ENCODE results near the gene ZNF446. TPM values are rescaled to one million over a fixed set of nuclear protein-coding genes. Genes with fewer than 3 reads are reported as not detected.

The ZNF446 gene
- polyA plus RNA-seq, 3 donors = 2.0 to 6.2 (median 2.2) TPM

DNA sequence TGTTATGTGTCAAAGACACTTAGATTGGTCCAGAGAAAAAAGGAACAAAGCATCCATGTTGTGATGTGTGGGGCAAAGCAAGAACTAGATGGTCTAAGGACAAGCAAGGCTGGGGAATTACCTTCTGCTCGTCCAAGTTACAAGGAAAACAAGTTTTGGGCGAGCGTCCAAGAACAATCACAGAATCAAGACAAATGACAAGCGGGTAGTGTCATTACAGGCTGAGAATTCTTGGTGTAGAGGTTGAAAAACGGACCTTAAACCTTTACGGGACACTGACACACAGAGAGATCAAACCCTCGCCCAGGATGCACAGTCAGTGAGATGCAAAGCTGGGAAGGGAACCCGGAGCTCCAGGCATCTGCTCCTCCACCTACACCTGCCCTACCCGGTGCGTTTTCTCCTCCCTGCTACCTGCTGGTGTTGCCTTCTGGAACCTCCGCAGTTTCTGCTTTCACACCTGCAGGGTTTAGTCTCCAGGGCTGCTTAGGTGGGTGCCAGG lies 25.2 kb upstream of the ZNF446 start:
- peak overlapping the region; percentile 56 to 93 (median 58) for H3K4me3 ChIP-seq (replicated peaks in 1 of 3; ENCODE audit: low read depth in 2 of 3, low read length in 3 of 3)
- peak overlapping the region; percentile 92 for H3K4me2 ChIP-seq (replicated peaks; ENCODE audit: extremely low read depth, low read length, poor library complexity, severe bottlenecking)
- H3K9me3 ChIP-seq (replicated peaks in 1 of 2; ENCODE audit: control insufficient read depth in 1 of 2, insufficient read depth in 1 of 2, low read length in 2 of 2) = peaks cover 20 to 24% of the 10 kb centered on the region in 2 donors
- H4K20me1 ChIP-seq (ENCODE audit: insufficient read depth, low read length) = no peaks in the 10 kb centered on the region
- TF ChIP-seq CTCF (IDR thresholded peaks at IDR 0.05) = no peak
- intact Hi-C loops (cut with micrococcal nuclease) = loop anchor here in 1 of 2 donors (1.0 kb wide), 1 partner anchor 11 kb away; the partner anchor contains the start of gene ZNF132
- H3K4me1 ChIP-seq (ENCODE audit: control insufficient read depth in 1 of 2, insufficient read depth in 2 of 2, low read length in 2 of 2) = peaks cover 11 to 15% of the 10 kb centered on the region in 2 donors
- no peaks in the 10 kb centered on the region for H3K79me2 ChIP-seq (ENCODE audit: insufficient read depth, low read length)
- H3K36me3 ChIP-seq (replicated peaks in 1 of 2; ENCODE audit: control insufficient read depth in 1 of 2, insufficient read depth in 2 of 2, low read length in 2 of 2) = peaks cover 9 to 19% of the 10 kb centered on the region in 2 donors
- H3K4me3 Mint-ChIP-seq = peak overlapping the region; percentile 81 to 88
- WGBS (ENCODE audit: insufficient coverage) = 5% methylated on average over 8 of the region's 11 CpGs
- peak overlapping the region in 1 of 2 donors; percentile 73 for H3K27ac ChIP-seq (ENCODE audit: low read depth in 1 of 2, low read length in 2 of 2)
- H3K27me3 ChIP-seq (ENCODE audit: control insufficient read depth in 2 of 2, insufficient read depth in 2 of 2, low read length in 2 of 2) = peaks cover 0 to 5% of the 10 kb centered on the region in 2 donors
- H3K9me3 Mint-ChIP-seq = peaks cover 16 to 37% (median 32%) of the 10 kb centered on the region in 7 donors
- peaks cover 3 to 14% (median 8%) of the 10 kb centered on the region in 3 donors for H3K27me3 Mint-ChIP-seq (ENCODE audit: low read depth in 3 of 3)
- peaks cover 16 to 20% of the 10 kb centered on the region in 2 donors for H3K36me3 Mint-ChIP-seq
- peak in 2 of 3 donors; percentile 4 to 31 for DNase-seq
- peak overlapping the region; percentile 92 for H2AFZ ChIP-seq (ENCODE audit: insufficient read depth, low read depth, low read length, poor library complexity, severe bottlenecking)
- peak overlapping the region; percentile 71 for H3K9ac ChIP-seq (ENCODE audit: insufficient read depth, low read length, poor library complexity, severe bottlenecking)
- peak overlapping the region in 5 of 7 donors; percentile 22 to 89 (median 65) for H3K27ac Mint-ChIP-seq
- H3K4me1 Mint-ChIP-seq = peaks cover 16% of the 10 kb centered on the region

DNA sequence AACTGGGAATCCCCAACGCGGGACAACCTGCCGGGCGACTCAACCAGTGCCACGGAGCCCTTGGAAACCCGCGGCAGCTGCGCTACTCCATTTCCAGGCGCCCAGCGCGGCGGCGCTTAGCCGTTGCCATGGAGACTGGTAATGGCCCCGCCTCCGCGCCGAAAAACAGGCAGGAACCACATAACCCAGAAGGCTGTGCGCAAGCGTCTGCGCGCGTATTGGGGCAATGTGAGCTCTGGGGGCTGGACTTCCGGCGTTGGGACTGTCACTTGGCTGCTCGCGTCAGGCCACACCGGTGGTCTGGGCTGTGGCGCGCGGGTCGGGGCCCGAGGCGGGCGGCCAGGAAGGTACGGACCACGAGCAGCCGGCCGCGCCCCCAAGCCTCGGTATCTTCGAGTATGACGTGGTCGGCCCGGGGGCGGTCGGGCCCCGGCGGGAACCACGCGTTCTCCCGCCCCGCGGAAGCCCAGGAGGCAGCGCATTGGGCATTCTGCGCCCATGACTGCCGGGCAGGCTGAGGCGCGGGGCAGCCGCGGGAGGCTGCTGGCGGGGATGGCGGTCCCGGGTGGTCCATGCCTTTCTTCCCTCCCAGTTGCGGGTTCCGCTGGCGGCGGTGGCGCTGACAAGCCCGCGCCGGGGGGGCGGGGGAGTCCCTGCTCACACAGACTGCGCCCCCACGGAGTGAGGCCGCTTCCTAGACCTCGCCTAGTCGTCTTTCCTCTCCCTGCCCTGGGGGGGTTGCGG lies 24.6 kb upstream of the ZNF446 start, which contains the start of gene ZNF324B:
Gene ZNF324B (plus strand): TSS at position 265 of the 744 bp plus-strand sequence. CDS start 2,080 bp downstream, outside the sequence.
- Histone ChIP-seq H3K9ac (ENCODE audit: insufficient read depth, low read length, poor library complexity, severe bottlenecking) (peak within 1 kb of the TSS; percentile 71), H3K27me3 (ENCODE audit: control insufficient read depth in 2 of 2, insufficient read depth in 2 of 2, low read length in 2 of 2) (peaks cover 0 to 5% of the 10 kb centered on the region in 2 donors), H3K27ac (ENCODE audit: low read depth in 1 of 2, low read length in 2 of 2) (peak within 1 kb of the TSS in 1 of 2 donors; percentile 73), H3K36me3 (replicated peaks in 1 of 2; ENCODE audit: control insufficient read depth in 1 of 2, insufficient read depth in 2 of 2, low read length in 2 of 2) (peaks cover 13 to 23% of the 10 kb centered on the region in 2 donors), H4K20me1 (ENCODE audit: insufficient read depth, low read length) (no peaks in the 10 kb centered on the region), H3K4me2 (replicated peaks; ENCODE audit: extremely low read depth, low read length, poor library complexity, severe bottlenecking) (peak within 1 kb of the TSS; percentile 92), H2AFZ (ENCODE audit: insufficient read depth, low read depth, low read length, poor library complexity, severe bottlenecking) (peak within 1 kb of the TSS; percentile 92), H3K4me3 (replicated peaks in 1 of 3; ENCODE audit: low read depth in 2 of 3, low read length in 3 of 3) (peak within 1 kb of the TSS; percentile 56 to 93 (median 58)), H3K79me2 (ENCODE audit: insufficient read depth, low read length) (no peaks in the 10 kb centered on the region), H3K9me3 (replicated peaks in 1 of 2; ENCODE audit: control insufficient read depth in 1 of 2, insufficient read depth in 1 of 2, low read length in 2 of 2) (peaks cover 20 to 24% of the 10 kb centered on the region in 2 donors), H3K4me1 (ENCODE audit: control insufficient read depth in 1 of 2, insufficient read depth in 2 of 2, low read length in 2 of 2) (peaks cover 11 to 15% of the 10 kb centered on the region in 2 donors)
- intact Hi-C loops (cut with micrococcal nuclease) = loop anchor here in 1 of 2 donors (1.0 kb wide), 1 partner anchor 11 kb away; the partner anchor contains the start of gene ZNF132
- H3K4me3 Mint-ChIP-seq = peak within 1 kb of the TSS; percentile 81 to 89
- peak within 1 kb of the TSS in 5 of 7 donors; percentile 22 to 89 (median 73) for H3K27ac Mint-ChIP-seq
- DNase-seq = peak; percentile 94 to 95 (median 95)
- H3K36me3 Mint-ChIP-seq = peaks cover 22 to 26% of the 10 kb centered on the region in 2 donors
- H3K4me1 Mint-ChIP-seq = peaks cover 16% of the 10 kb centered on the region
- H3K9me3 Mint-ChIP-seq = peaks cover 16 to 34% (median 28%) of the 10 kb centered on the region in 7 donors
- no peak for TF ChIP-seq CTCF (IDR thresholded peaks at IDR 0.05)
- under 1% methylated on average over 79 of the region's 79 CpGs for WGBS (ENCODE audit: insufficient coverage)
- H3K27me3 Mint-ChIP-seq (ENCODE audit: low read depth in 3 of 3) = peaks cover 3 to 10% (median 7%) of the 10 kb centered on the region in 3 donors

Measured in CD14-positive monocyte (primary cell).